Measurements from ENCODE around the gene CNPPD1.

The CNPPD1 gene

GRCh38 chr2:219197388-219197787 is 20.7 kb upstream of the CNPPD1 start:
- TF ChIP-seq CTCF (IDR thresholded peaks at IDR 0.05; ENCODE audit: low read depth, low read length) = no peak
- H3K27me3 ChIP-seq = peaks cover 7% of the 10 kb centered on the region
- DNase-seq = no peak
- H3K36me3 ChIP-seq = no peaks in the 10 kb centered on the region
- H3K9me3 ChIP-seq = no peaks in the 10 kb centered on the region
- no peak overlapping the region for H3K4me3 ChIP-seq (ENCODE audit: low read depth, low read length)
- H3K4me1 ChIP-seq = no peaks in the 10 kb centered on the region

- no peak for DNase-seq
- Histone ChIP-seq H3K27me3 (no peaks in the 10 kb centered on the region), H3K36me3 (peaks cover 11% of the 10 kb centered on the region), H3K4me3 (ENCODE audit: low read depth, low read length) (no peak overlapping the region), H3K4me1 (no peaks in the 10 kb centered on the region), H3K9me3 (no peaks in the 10 kb centered on the region)
- no peak for TF ChIP-seq CTCF (IDR thresholded peaks at IDR 0.05; ENCODE audit: low read depth, low read length)
Measured at GRCh38 chr2:219186754-219187456, 10.2 kb upstream of the CNPPD1 start.

GRCh38 chr2:219184121-219184520 is 7.4 kb upstream of the CNPPD1 start:
- no peak for DNase-seq
- Histone ChIP-seq H3K4me3 (ENCODE audit: low read depth, low read length) (no peak overlapping the region), H3K9me3 (no peaks in the 10 kb centered on the region), H3K4me1 (no peaks in the 10 kb centered on the region), H3K27me3 (no peaks in the 10 kb centered on the region), H3K36me3 (peaks cover 21% of the 10 kb centered on the region)
- no peak for TF ChIP-seq CTCF (IDR thresholded peaks at IDR 0.05; ENCODE audit: low read depth, low read length)

GRCh38 chr2:219183151-219183772 is 6.5 kb upstream of the CNPPD1 start:
- Histone ChIP-seq H3K36me3 (peaks cover 21% of the 10 kb centered on the region), H3K27me3 (no peaks in the 10 kb centered on the region), H3K4me3 (ENCODE audit: low read depth, low read length) (no peak overlapping the region), H3K9me3 (no peaks in the 10 kb centered on the region), H3K4me1 (no peaks in the 10 kb centered on the region)
- no peak for DNase-seq
- TF ChIP-seq CTCF (IDR thresholded peaks at IDR 0.05; ENCODE audit: low read depth, low read length) = no peak

- Histone ChIP-seq H3K4me3 (ENCODE audit: low read depth, low read length) (no peak overlapping the region), H3K4me1 (no peaks in the 10 kb centered on the region), H3K27me3 (no peaks in the 10 kb centered on the region), H3K36me3 (peaks cover 21% of the 10 kb centered on the region), H3K9me3 (no peaks in the 10 kb centered on the region)
- no peak for TF ChIP-seq CTCF (IDR thresholded peaks at IDR 0.05; ENCODE audit: low read depth, low read length)
- no peak for DNase-seq
Measured at GRCh38 chr2:219182331-219183150, 5.8 kb upstream of the CNPPD1 start.
